AG09319 (cell line): ENCODE results near the gene IFITM10.

Experiments
- DNase-seq: peaks from one replicate; pipeline ENCODE4 v3.0.0-alpha.2; 2010; ENCODE audit warnings: low read depth; ENCODE audit errors: extremely low read depth
- TF ChIP-seq, protein P1 (sequence below): IDR thresholded peaks from 2 replicates; pipeline ENCODE4 v1.5.1; 2011; ENCODE audit warnings: low read depth, mild to moderate bottlenecking, inconsistent platforms, low read length, moderate library complexity

The IFITM10 gene

GRCh38 chr11:1696608-1697570 is 53.5 kb downstream of the IFITM10 start, which contains the start of gene KRTAP5-6:
TSS of gene KRTAP5-6 (plus strand) at chr11:1697195. CDS start at chr11:1697246, 51 bp downstream.
- DNase-seq: no peak
- TF ChIP-seq, protein P1, sequence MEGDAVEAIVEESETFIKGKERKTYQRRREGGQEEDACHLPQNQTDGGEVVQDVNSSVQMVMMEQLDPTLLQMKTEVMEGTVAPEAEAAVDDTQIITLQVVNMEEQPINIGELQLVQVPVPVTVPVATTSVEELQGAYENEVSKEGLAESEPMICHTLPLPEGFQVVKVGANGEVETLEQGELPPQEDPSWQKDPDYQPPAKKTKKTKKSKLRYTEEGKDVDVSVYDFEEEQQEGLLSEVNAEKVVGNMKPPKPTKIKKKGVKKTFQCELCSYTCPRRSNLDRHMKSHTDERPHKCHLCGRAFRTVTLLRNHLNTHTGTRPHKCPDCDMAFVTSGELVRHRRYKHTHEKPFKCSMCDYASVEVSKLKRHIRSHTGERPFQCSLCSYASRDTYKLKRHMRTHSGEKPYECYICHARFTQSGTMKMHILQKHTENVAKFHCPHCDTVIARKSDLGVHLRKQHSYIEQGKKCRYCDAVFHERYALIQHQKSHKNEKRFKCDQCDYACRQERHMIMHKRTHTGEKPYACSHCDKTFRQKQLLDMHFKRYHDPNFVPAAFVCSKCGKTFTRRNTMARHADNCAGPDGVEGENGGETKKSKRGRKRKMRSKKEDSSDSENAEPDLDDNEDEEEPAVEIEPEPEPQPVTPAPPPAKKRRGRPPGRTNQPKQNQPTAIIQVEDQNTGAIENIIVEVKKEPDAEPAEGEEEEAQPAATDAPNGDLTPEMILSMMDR: no peak

DNA sequence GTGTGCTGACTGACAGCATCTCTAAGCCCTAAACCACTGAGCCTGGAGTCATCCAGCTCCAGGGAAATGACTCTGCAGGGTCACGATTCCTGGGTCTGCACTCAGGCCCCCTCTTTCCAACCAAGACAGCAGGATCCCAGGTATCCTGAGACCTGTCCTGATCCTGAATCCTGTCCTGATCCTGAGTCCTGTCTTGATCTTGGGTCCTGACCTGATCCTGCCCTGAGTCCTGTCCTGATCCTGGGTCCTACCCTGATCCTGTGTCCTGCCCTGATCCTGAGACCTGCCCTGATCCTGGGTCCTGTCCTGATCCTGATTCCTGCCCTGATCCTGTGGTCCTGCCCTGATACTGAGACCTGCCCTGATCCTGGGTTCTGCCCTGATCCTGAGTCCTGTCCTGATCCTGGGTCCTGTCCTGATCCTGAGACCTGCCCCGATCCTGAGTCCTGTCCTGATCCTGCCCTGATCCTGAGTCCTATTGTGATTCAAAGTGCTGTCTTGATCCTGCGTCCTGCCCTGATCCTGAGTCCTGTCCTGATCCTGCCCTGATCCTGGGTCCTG is 54.8 kb downstream of the IFITM10 start:
- no peak for DNase-seq
- TF ChIP-seq, protein P1: no peak

- DNase-seq: no peak
- TF ChIP-seq, protein P1: no peak
These were observed 55.4 kb downstream of the IFITM10 start for GRCh38 chr11:1694846-1695547.

- TF ChIP-seq, protein P1: peak; percentile 85
- peak; percentile 25 for DNase-seq
These were observed 56.1 kb downstream of the IFITM10 start for GRCh38 chr11:1694064-1694845.

- TF ChIP-seq, protein P1: peak; percentile 96
- DNase-seq: peak; percentile 15
These were observed 56.9 kb downstream of the IFITM10 start for GRCh38 chr11:1693327-1694063.

DNA sequence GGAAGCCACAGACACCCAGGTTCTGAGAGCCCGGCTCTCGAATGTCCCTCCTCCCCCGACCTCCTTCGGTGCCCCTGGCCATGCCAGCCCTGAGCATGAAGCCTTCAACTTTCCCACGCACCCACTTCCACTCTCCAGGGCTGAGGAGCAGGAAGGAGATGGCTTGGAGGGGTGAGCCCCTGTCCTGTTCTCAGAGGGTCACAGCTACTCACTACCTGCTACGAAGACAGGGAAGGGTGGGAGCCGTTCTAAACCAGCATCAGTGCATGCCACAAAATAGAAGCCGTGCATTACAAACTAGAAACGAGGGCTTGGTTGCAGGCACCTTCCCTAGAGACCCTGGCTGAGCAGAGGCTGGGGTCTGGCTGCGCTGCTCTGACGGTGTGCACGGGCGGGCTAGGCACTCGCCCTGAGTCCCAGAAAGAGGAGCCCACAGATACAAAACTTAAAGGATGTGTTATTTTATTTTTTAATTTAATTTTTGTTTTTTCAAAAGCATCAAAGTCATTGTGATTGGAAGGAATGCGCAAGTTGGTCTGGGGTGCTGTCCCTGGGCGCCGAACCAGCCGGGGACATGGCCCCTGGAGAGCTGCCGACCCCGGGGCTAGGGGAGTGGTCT is 57.6 kb downstream of the IFITM10 start:
- TF ChIP-seq, protein P1: no peak
- DNase-seq: no peak
